CD14-positive monocyte (primary cell): ENCODE data around the gene FOXP1. TPM values are rescaled to one million over a fixed set of nuclear protein-coding genes. Genes with fewer than 3 reads are reported as not detected.
A peak's percentile ranks its signal among the peaks of the same experiment; 100 is the strongest.

Experiments
- DNase-seq, 3 donors: peaks; one replicate each; pipeline ENCODE4 v3.0.0-alpha.2; 2011 to 2022
- H2AFZ ChIP-seq: 2 replicates; pipeline ENCODE4 v1.6.0; 2012; ENCODE audit warnings: mild to moderate bottlenecking, low read depth, low read length, inconsistent platforms; ENCODE audit not compliant: insufficient read depth, poor library complexity, severe bottlenecking
- H3K27ac ChIP-seq, 2 donors: 1 replicate in 1 of 2; 2 replicates in 1 of 2; pipeline ENCODE4 v1.5.1; 2012 to 2013; ENCODE audit warnings: low read length in 2 of 2, control low read depth in 1 of 2, inconsistent platforms in 1 of 2, low read depth in 1 of 2, mild to moderate bottlenecking in 1 of 2
- H3K27me3 ChIP-seq, 2 donors: one replicate each; pipeline versions ENCODE4 v1.6.0 to v1.6.1; 2011 to 2013; ENCODE audit warnings: low read length in 2 of 2; ENCODE audit not compliant: control insufficient read depth in 2 of 2, insufficient read depth in 2 of 2
- H3K36me3 ChIP-seq, 2 donors: replicated peaks in 1 of 2; 1 replicate in 1 of 2; 2 replicates in 1 of 2; pipeline versions ENCODE4 v1.5.1 to v1.6.1; 2012 to 2013; ENCODE audit warnings: low read length in 2 of 2, control low read depth in 1 of 2, inconsistent platforms in 1 of 2, mild to moderate bottlenecking in 1 of 2; ENCODE audit not compliant: insufficient read depth in 2 of 2, control insufficient read depth in 1 of 2
- H3K4me1 ChIP-seq, 2 donors: 1 replicate in 1 of 2; 2 replicates in 1 of 2; pipeline versions ENCODE4 v1.5.1 to v1.6.1; 2012 to 2013; ENCODE audit warnings: low read length in 2 of 2, control low read depth in 1 of 2, inconsistent platforms in 1 of 2, mild to moderate bottlenecking in 1 of 2, moderate library complexity in 1 of 2; ENCODE audit not compliant: insufficient read depth in 2 of 2, control insufficient read depth in 1 of 2
- H3K4me2 ChIP-seq: replicated peaks from 2 replicates; pipeline ENCODE3; 2012; ENCODE audit warnings: low read length, moderate library complexity, mild to moderate bottlenecking; ENCODE audit not compliant: poor library complexity, severe bottlenecking; ENCODE audit errors: extremely low read depth
- H3K4me3 ChIP-seq, 3 experiments: fragments of 200-600 bp in 1 of 3; sonication (generic) in 1 of 3; replicated peaks in 1 of 3; 1 replicate in 2 of 3; 2 replicates in 1 of 3; pipeline ENCODE4 v1.5.1; 2011 to 2013; ENCODE audit warnings: low read length in 3 of 3, mild to moderate bottlenecking in 3 of 3, control low read depth in 2 of 3, low read depth in 2 of 3, inconsistent platforms in 1 of 3, moderate library complexity in 1 of 3
- H3K79me2 ChIP-seq: 2 replicates; pipeline ENCODE4 v1.6.0; 2012; ENCODE audit warnings: mild to moderate bottlenecking, control low read depth, inconsistent platforms, low read length, moderate library complexity; ENCODE audit not compliant: insufficient read depth
- H3K9ac ChIP-seq: 2 replicates; pipeline ENCODE4 v1.6.0; 2017; ENCODE audit warnings: low read length, mild to moderate bottlenecking; ENCODE audit not compliant: insufficient read depth, poor library complexity, severe bottlenecking
- H3K9me3 ChIP-seq, 2 donors: replicated peaks in 1 of 2; 1 replicate in 1 of 2; 2 replicates in 1 of 2; pipeline versions ENCODE4 v1.5.1 to v1.6.1; 2012 to 2013; ENCODE audit warnings: low read length in 2 of 2, control low read depth in 1 of 2; ENCODE audit not compliant: control insufficient read depth in 1 of 2, insufficient read depth in 1 of 2
- H4K20me1 ChIP-seq: 2 replicates; pipeline ENCODE4 v1.6.0; 2012; ENCODE audit warnings: mild to moderate bottlenecking, low read length, control low read depth, moderate library complexity; ENCODE audit not compliant: insufficient read depth
- H3K27ac Mint-ChIP-seq, 7 donors: one replicate each; pipeline ENCODE4 v1.8.0; 2020; ENCODE audit warnings: mild to moderate bottlenecking in 7 of 7, mixed read lengths in 7 of 7, moderate library complexity in 6 of 7, inconsistent platforms in 2 of 7
- H3K27me3 Mint-ChIP-seq, 3 donors: one replicate each; pipeline ENCODE4 v1.8.0; 2021 to 2022; ENCODE audit warnings: low read depth in 3 of 3, mild to moderate bottlenecking in 3 of 3, mixed read lengths in 3 of 3, moderate library complexity in 3 of 3, inconsistent platforms in 1 of 3
- H3K36me3 Mint-ChIP-seq, 2 donors: one replicate each; pipeline ENCODE4 v1.8.0; 2020; ENCODE audit warnings: mixed read lengths in 2 of 2, inconsistent platforms in 1 of 2, mild to moderate bottlenecking in 1 of 2
- H3K4me1 Mint-ChIP-seq: one replicate; pipeline ENCODE4 v1.8.0; 2020; ENCODE audit warnings: mild to moderate bottlenecking, mixed read lengths
- H3K4me3 Mint-ChIP-seq, 2 donors: one replicate each; pipeline ENCODE4 v1.8.0; 2020; ENCODE audit warnings: mild to moderate bottlenecking in 2 of 2, mixed read lengths in 2 of 2, moderate library complexity in 1 of 2
- H3K9me3 Mint-ChIP-seq, 7 donors: one replicate each; pipeline ENCODE4 v1.8.0; 2020 to 2022; ENCODE audit warnings: mixed read lengths in 7 of 7, mild to moderate bottlenecking in 6 of 7, moderate library complexity in 6 of 7, inconsistent platforms in 2 of 7
- CTCF ChIP-seq: fragments of 200-600 bp; IDR thresholded peaks from one replicate; pipeline ENCODE4 v1.8.0; 2022; ENCODE audit warnings: antibody characterized with exemption, mild to moderate bottlenecking
- WGBS: methylation state at CpG from one replicate; pipeline ENCODE4 v1.1.5; 2013; ENCODE audit warnings: missing lambda C conversion rate; ENCODE audit not compliant: insufficient coverage; 5-methylcytosine and 5-hydroxymethylcytosine counted together
- intact Hi-C, 2 donors: fragments of 100-400 bp; cut with micrococcal nuclease; formaldehyde crosslinking; loops; one replicate each; pipeline versions ENCODE4 v1.15.0 to v1.15.1; 2023
- polyA plus RNA-seq, 3 donors: library from polyadenylated mRNA; depleted of rRNA in 1 of 3; unstranded in 2 of 3; stranded (reverse) in 1 of 3; fragments of 300-500 nt in 2 of 3; fragments of >200 nt in 1 of 3; fragmentation: Illumina TruSeq in 2 of 3; gene quantifications; 1 replicate in 2 of 3; 2 replicates in 1 of 3; pipeline ENCODE4 v1.2.3, GENCODE V29; 2012 to 2021

The FOXP1 gene
- polyA plus RNA-seq, 3 donors = 25.7 to 42.6 (median 27.8) TPM

DNA sequence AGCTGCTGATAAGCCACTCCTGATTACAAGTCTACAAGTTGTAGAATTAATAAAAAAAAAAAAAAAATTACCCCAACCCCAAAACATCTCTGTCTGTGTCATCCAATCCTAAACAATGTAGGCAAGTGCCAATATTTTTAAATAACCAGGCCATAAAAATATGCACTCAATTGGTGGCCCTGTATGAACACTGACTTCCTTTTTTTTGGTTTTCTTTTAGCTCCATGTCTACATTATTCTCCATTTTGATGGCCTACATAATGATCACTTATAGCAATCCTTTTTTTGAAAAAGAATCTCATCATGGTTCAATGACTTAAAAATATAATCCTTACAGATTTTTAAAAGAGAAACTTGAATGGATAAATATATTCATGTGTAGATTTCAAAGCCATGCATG is 72.1 kb downstream of the FOXP1 start:
- Mint-ChIP-seq H3K4me3 (no peak overlapping the region), H3K36me3 (peaks cover 15 to 16% of the 10 kb centered on the region in 2 donors), H3K9me3 (no peaks in the 10 kb centered on the region), H3K27ac (peak overlapping the region in 4 of 7 donors; percentile 10 to 63 (median 46)), H3K4me1 (peaks cover 28% of the 10 kb centered on the region), H3K27me3 (no peaks in the 10 kb centered on the region)
- H3K27me3 ChIP-seq = no peaks in the 10 kb centered on the region
- H3K79me2 ChIP-seq = peaks cover 98% of the 10 kb centered on the region
- no peak for DNase-seq
- H3K4me3 ChIP-seq = no peak overlapping the region
- peaks cover 41 to 48% of the 10 kb centered on the region in 2 donors for H3K4me1 ChIP-seq
- H4K20me1 ChIP-seq = peaks cover 7% of the 10 kb centered on the region
- H3K27ac ChIP-seq = peak overlapping the region in 1 of 2 donors; percentile 59
- no peak overlapping the region for H3K4me2 ChIP-seq
- H3K36me3 ChIP-seq = no peaks in the 10 kb centered on the region
- TF ChIP-seq CTCF = no peak
- intact Hi-C loops = no loop called here
- peaks cover 0 to 7% of the 10 kb centered on the region in 2 donors for H3K9me3 ChIP-seq
- H2AFZ ChIP-seq = no peak overlapping the region
- H3K9ac ChIP-seq = no peak overlapping the region

DNA sequence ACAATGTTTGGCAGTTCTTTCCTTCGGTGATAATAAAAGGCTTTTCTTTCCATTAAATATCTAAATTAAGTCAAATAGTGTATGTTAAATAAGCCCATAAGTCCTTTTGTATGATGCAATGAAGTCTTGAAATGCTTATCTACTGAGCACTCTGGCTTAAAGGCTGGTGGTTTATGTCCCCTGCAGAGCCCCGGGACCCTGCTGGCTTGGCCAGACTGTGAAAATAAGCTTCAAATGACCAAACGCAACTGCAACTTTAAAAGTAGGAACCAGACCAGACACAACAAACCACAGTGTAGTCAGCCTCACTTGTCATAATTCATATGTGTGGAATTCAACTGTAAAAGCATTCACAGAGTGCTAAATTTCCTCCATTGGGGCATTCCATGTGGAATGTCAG is 72.5 kb downstream of the FOXP1 start:
- no peak overlapping the region for H3K9ac ChIP-seq
- no peak overlapping the region for H3K4me3 Mint-ChIP-seq
- H3K27ac ChIP-seq = peak overlapping the region in 1 of 2 donors; percentile 59
- peaks cover 98% of the 10 kb centered on the region for H3K79me2 ChIP-seq
- H3K36me3 Mint-ChIP-seq = peaks cover 15 to 20% of the 10 kb centered on the region in 2 donors
- no peak overlapping the region for H3K4me3 ChIP-seq
- no peaks in the 10 kb centered on the region for H3K27me3 ChIP-seq
- peaks cover 36 to 44% of the 10 kb centered on the region in 2 donors for H3K4me1 ChIP-seq
- H3K4me1 Mint-ChIP-seq = peaks cover 25% of the 10 kb centered on the region
- DNase-seq = peak in 1 of 3 donors; percentile 46
- no peak overlapping the region for H3K4me2 ChIP-seq
- peaks cover 0 to 7% of the 10 kb centered on the region in 2 donors for H3K9me3 ChIP-seq
- intact Hi-C loops = no loop called here
- H3K9me3 Mint-ChIP-seq = no peaks in the 10 kb centered on the region
- no peaks in the 10 kb centered on the region for H3K36me3 ChIP-seq
- no peak overlapping the region for H2AFZ ChIP-seq
- peak overlapping the region in 4 of 7 donors; percentile 10 to 63 (median 36) for H3K27ac Mint-ChIP-seq
- no peak for TF ChIP-seq CTCF
- H4K20me1 ChIP-seq = peaks cover 9% of the 10 kb centered on the region
- 0% methylated on average over 1 of the region's 3 CpGs for WGBS
- H3K27me3 Mint-ChIP-seq = no peaks in the 10 kb centered on the region
